Nucleus accumbens (tissue), 56 donors: ENCODE measurements around the gene MATN3.
A peak's percentile ranks its signal among the peaks of the same experiment; 100 is the strongest.
"Not testable (repeated sequence)": the region's sequence is repeated elsewhere in the genome, so short reads cannot be mapped to it uniquely, and the experiment has no call there.

Source experiments
- DNase-seq, 56 donors: peaks; one replicate each; lab custom pipeline; 2025; lab: John Stamatoyannopoulos, UW

MATN3 gene

DNA sequence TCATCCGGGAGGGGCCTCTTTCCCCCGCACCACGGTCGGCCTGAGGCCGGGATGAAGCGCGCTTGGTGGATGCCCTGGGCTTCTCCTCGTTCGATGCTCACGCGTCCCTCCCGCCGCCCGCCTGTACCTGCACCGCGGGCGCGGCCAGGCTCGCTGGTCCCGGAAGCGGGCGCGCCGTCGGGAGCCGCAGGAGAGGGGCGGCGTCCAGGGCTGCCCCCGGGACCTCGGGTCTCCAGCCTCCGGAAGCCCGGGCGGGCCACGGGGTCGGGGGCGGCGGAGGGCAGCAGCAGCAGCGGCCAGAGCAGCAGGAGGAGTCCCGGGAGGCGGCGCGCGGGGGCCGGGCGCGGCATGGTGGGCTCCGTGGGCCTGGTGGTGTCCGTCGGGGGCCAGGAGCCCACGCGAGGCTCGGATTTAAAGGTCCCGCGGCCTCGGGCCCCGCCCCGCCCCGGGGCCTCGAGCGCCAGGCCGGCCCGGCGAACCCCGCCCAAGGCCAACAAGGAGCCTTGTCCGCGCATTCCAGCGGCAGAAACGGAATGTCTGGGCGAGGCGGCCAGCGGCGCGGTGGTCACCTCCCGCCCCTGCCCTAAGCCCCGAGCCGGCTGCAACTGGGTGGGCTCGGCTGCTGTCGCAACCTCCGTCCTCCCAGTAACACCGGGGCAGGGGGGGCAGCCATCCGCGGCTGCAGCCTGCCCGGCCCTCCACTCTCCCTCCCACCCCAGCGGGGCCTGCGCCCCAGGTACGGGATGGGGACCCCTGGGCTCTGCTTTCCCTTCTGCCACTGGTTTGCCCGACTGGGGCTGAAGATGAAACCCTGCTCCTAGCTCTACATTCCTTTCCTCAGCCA lies at the start of gene MATN3:
TSS of gene MATN3 (minus strand) at position 387 of the 844 bp plus-strand sequence. CDS start at position 350, 37 bp downstream.
- peak in 2 of 56 donors; percentile 4 to 13 for DNase-seq

DNA sequence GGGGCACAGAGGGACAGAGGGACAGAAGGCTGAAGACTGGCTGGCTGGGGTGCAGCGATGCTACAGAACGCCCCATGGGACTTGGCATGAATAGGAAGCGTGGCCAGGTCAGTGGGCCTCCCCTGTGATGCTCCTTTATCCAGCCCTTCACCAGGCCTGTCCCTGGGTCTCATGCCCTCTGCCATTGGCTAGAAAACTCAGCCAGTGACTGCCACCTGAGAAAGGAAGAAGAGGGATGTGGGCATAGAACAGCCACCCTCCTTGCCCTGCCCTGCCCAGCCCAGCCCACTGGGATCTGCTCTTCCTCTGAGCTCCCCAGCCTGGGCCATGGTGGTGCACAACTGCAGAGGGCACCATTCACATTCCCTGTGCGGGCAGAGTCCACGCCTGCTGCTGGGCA lies 49.5 kb upstream of the MATN3 start:
- DNase-seq = no peak

DNA sequence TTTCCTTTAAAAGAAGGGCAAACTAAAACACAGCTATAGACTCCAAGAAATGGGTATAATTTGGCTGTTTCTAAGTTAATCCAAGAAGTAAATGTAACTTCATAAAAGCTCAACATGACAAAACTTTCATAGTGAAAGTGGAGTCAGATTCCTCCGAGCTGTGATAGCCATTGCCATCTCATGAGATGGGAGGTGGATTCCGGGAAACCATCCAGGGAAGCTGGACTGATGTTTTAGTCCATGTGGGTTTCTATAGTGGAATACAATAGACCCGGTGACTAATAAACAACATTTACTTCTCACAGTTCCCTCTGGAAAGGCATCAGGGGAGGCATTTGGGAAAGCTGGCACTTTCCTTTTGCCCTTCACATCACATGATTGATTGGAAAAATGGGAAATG lies 49.0 kb upstream of the MATN3 start:
- DNase-seq = no peak

DNA sequence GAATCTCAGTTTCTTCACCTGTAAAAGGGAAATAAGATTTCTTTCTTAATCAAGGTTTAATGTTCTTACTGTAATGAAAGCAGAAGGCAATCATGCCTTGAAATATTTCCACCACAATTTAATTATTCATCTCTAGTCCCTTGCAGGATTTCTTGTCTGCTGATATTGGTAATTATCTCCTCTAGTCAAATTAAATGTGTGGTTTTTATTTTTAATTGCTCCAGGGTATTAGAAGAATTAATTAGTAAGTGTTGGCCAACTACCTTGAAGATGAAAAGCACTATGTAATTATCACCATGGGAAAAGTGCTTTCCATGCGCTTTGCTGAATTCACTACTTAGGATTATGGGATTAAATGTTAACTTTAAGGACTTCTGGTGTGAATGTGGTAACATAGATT lies 47.6 kb upstream of the MATN3 start:
- no peak for DNase-seq

- DNase-seq = no peak
Observed at GRCh38 chr2:20057268-20057667, 44.8 kb upstream of the MATN3 start.

DNA sequence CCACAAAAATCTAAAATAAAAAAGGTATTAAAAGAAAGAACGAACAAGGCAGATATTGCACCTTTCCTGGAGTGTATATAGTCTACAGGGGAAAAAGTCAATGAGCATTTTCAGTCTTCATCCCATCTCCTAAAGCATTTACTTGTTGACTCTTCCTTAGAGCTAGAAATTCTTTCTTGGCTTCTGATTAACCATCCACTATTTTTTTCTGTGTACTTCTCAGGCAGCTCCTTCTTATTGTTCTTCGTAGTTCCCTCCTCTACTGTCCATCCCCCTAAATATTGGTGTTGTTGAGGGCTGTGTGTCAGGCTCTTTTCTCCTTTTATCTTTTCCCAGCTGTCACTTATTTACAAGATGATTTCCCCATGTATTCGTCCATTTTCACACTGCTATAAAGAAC lies 42.5 kb upstream of the MATN3 start:
- no peak for DNase-seq

GRCh38 chr2:20054119-20054518 lies 41.7 kb upstream of the MATN3 start:
- DNase-seq = no peak

- peak in 2 of 56 donors; percentile 17 to 22 for DNase-seq
Observed at GRCh38 chr2:20052861-20053281, 40.4 kb upstream of the MATN3 start.

- DNase-seq = peak in 1 of 56 donors; percentile 25
Observed at GRCh38 chr2:20052229-20052851, 39.9 kb upstream of the MATN3 start.

DNA sequence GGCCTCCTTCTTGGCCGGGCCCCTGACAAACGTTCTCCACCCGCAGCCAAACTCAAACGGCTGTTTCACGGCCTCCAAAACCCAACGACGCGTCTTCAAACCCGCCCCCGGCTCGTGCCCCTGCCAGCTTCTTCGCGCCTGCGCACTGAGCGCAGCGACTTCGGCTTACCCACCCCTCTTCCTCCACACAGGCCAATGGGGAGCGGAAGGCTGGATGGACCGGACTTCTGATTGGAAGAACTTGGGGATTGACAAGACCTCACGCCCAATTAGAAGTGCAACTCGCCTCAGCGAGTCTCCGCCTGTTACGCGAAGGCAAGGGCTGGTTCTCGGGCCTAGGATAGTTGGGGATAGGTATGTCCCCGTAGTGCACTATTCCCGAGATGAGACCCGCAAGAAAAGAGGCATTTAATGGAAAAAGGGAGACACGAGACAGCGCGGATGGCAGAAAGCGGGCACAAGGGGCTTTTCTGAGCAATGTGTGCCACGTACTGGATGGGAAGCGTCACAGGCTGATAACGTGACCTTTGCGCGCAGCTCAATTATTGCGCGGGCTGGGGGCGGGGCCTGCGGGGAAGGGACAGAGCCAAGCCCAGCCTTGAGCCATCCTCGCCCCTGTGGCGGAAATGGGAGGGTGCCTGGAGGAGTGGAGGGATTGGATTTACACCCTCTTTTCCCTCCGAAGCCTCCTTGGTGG lies 39.2 kb upstream of the MATN3 start, which contains the start of gene LAPTM4A:
TSS of gene LAPTM4A (minus strand) at position 97 of the 697 bp plus-strand sequence. CDS start 108 bp downstream, outside the sequence.
- peak; percentile 82 to 100 (median 98) for DNase-seq

GRCh38 chr2:20050646-20051531 lies 38.4 kb upstream of the MATN3 start:
- peak in 36 of 56 donors; percentile 4 to 69 (median 38) for DNase-seq

GRCh38 chr2:20050104-20050645 lies 37.7 kb upstream of the MATN3 start:
- peak in 3 of 56 donors; percentile 4 to 26 (median 8) for DNase-seq

DNA sequence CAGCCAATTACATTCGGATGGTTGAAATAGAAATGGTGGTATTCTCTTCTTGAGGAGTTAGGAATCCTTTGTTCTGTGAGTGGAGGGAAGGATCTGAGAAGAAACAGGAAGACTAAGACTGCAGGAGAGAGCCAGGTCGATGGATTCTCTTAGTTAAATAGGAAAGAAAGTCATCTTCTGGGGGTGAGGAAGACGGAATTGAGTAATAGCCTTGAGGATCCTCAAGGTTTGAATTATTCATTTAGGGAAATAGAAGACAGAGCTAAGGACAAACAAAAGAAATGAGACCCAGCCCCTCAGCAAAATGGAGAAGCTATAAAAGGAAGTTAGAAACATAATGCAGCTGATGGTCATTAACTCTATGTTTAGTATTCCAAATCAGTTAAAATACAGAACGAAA lies 37.2 kb upstream of the MATN3 start:
- DNase-seq = no peak

GRCh38 chr2:20048488-20049448 lies 36.3 kb upstream of the MATN3 start:
- DNase-seq = no peak

GRCh38 chr2:20045712-20046292 lies 33.3 kb upstream of the MATN3 start:
- DNase-seq = not testable (repeated sequence)

- DNase-seq = no peak
Observed at GRCh38 chr2:20044778-20045177, 32.3 kb upstream of the MATN3 start.

GRCh38 chr2:20042531-20042930 lies 30.1 kb upstream of the MATN3 start:
- no peak for DNase-seq

GRCh38 chr2:20040489-20041172 lies 28.2 kb upstream of the MATN3 start:
- no peak for DNase-seq
